Neural progenitor cell (in vitro differentiated cells): Measurements from ENCODE around the gene ST6GAL2.

Source experiments
- CTCF ChIP-seq: fragments of 200-600 bp; sonication (generic); IDR thresholded peaks from 2 replicates; pipeline ENCODE4 v1.5.1; 2017; ENCODE audit warnings: antibody characterized with exemption, mild to moderate bottlenecking
- EZH2 ChIP-seq: fragments of 200-600 bp; sonication (generic); IDR thresholded peaks from 2 replicates; pipeline ENCODE4 v1.6.1; 2017; ENCODE audit warnings: antibody characterized with exemption, mild to moderate bottlenecking, moderate library complexity
- EZH2phosphoT487 ChIP-seq: fragments of 200-600 bp; sonication (generic); IDR thresholded peaks from 2 replicates; pipeline ENCODE4 v1.6.1; 2017; ENCODE audit warnings: antibody characterized with exemption

- TF ChIP-seq CTCF, result peak; percentile 16
- no peak for TF ChIP-seq EZH2phosphoT487
- TF ChIP-seq EZH2, result peak; percentile 74
Observed at GRCh38 chr2:106885971-106886915, at the start of gene ST6GAL2.
